Left colon (tissue), 2 donors: ENCODE data around the gene HCFC1. TPM values are rescaled to one million over a fixed set of nuclear protein-coding genes. Genes with fewer than 3 reads are reported as not detected.

ENCODE experiments used
- ATAC-seq: fragments of 200-7000 bp; cut with Tn5 transposase; one replicate; pipeline ENCODE4 v1.9.1; 2020; ENCODE audit warnings: mild to moderate bottlenecking, moderate library complexity
- DNase-seq, 2 donors: peaks; one replicate each; pipeline ENCODE4 v3.0.0-alpha.2; 2020
- intact Hi-C, 2 donors: fragments of 100-400 bp; cut with DNase I in 1 of 2; cut with micrococcal nuclease in 1 of 2; formaldehyde crosslinking; loops; one replicate each; pipeline versions ENCODE4 v1.11.2 to v1.14.0; 2022; cut with DNase I, micrococcal nuclease
- total RNA-seq, 2 donors: library from RNA; stranded (reverse); fragmentation: NEBNext Ultra II Directional; extraction: Animal tissue kit (Norgen Biotek cat#: 25700); gene quantifications; one replicate each; pipeline ENCODE4 v1.2.1, GENCODE V29; 2021
- donor health status: DM: no; HTN: no; CAD: no.
- donor health status: DM: yes; HTN: yes; CAD: no.

Gene HCFC1
- total RNA-seq, 2 donors from 2014 or later = 31.9 to 47.9 TPM

- no peak for ATAC-seq
- intact Hi-C loops = no loop called here
- no peak for DNase-seq
Observed at GRCh38 chrX:153931748-153932147, 39.9 kb downstream of the HCFC1 start.

- DNase-seq (no peak), ATAC-seq (no peak)
- intact Hi-C loops = no loop called here
Observed at GRCh38 chrX:153931151-153931550, 40.5 kb downstream of the HCFC1 start.

- ATAC-seq (no peak), DNase-seq (no peak)
- intact Hi-C loops = no loop called here
Observed at GRCh38 chrX:153930011-153930910, 41.4 kb downstream of the HCFC1 start.

- intact Hi-C loops = no loop called here
- ATAC-seq = no peak
- no peak for DNase-seq
Observed at GRCh38 chrX:153929576-153929975, 42.0 kb downstream of the HCFC1 start.

- DNase-seq (no peak), ATAC-seq (no peak)
- intact Hi-C loops = no loop called here
Observed at GRCh38 chrX:153928846-153929245, 42.8 kb downstream of the HCFC1 start.

- intact Hi-C loops = no loop called here
- peak; percentile 95 to 96 for DNase-seq
- ATAC-seq = peak; percentile 86
Observed at GRCh38 chrX:153927922-153928760, 43.5 kb downstream of the HCFC1 start.

- DNase-seq = no peak
- intact Hi-C loops = no loop called here
- no peak for ATAC-seq
Observed at GRCh38 chrX:153927672-153927921, 44.0 kb downstream of the HCFC1 start.

GRCh38 chrX:153926858-153927671 lies 44.6 kb downstream of the HCFC1 start:
- peak; percentile 25 for ATAC-seq
- intact Hi-C loops = no loop called here
- DNase-seq = peak; percentile 64 to 69

- DNase-seq (no peak), ATAC-seq (no peak)
- intact Hi-C loops = no loop called here
Observed at GRCh38 chrX:153926552-153926857, 45.1 kb downstream of the HCFC1 start.

GRCh38 chrX:153925739-153926551 lies 45.7 kb downstream of the HCFC1 start, which contains the start of gene ARHGAP4:
Gene ARHGAP4 (minus strand): TSS chrX:153926264. CDS start chrX:153926202, 62 bp downstream.
- DNase-seq = peak in 1 of 2 donors; percentile 48
- ATAC-seq = no peak
- intact Hi-C loops = no loop called here

GRCh38 chrX:153925387-153925738 lies 46.3 kb downstream of the HCFC1 start:
- ATAC-seq (no peak), DNase-seq (no peak)
- intact Hi-C loops = no loop called here

GRCh38 chrX:153924149-153924861 lies 47.3 kb downstream of the HCFC1 start:
- ATAC-seq (no peak), DNase-seq (peak in 1 of 2 donors; percentile 37)
- intact Hi-C loops = no loop called here

GRCh38 chrX:153922932-153923857 lies 48.4 kb downstream of the HCFC1 start:
- intact Hi-C loops = no loop called here
- DNase-seq = peak; percentile 69 to 71

GRCh38 chrX:153921511-153922446 lies 49.8 kb downstream of the HCFC1 start:
- intact Hi-C loops = no loop called here
- no peak for DNase-seq
- no peak for ATAC-seq

More at GRCh38 chrX:153922932-153923857, 48.4 kb downstream of the HCFC1 start:
- peak; percentile 24 for ATAC-seq

GRCh38 chrX:153921070-153921469 lies 50.5 kb downstream of the HCFC1 start:
- ATAC-seq (no peak), DNase-seq (no peak)
- intact Hi-C loops = no loop called here

- intact Hi-C loops = no loop called here
- ATAC-seq (no peak), DNase-seq (no peak)
Observed at GRCh38 chrX:153920546-153920945, 51.1 kb downstream of the HCFC1 start.
